ENCODE results near the gene ZFP62.

- TF ChIP-seq, protein P1, sequence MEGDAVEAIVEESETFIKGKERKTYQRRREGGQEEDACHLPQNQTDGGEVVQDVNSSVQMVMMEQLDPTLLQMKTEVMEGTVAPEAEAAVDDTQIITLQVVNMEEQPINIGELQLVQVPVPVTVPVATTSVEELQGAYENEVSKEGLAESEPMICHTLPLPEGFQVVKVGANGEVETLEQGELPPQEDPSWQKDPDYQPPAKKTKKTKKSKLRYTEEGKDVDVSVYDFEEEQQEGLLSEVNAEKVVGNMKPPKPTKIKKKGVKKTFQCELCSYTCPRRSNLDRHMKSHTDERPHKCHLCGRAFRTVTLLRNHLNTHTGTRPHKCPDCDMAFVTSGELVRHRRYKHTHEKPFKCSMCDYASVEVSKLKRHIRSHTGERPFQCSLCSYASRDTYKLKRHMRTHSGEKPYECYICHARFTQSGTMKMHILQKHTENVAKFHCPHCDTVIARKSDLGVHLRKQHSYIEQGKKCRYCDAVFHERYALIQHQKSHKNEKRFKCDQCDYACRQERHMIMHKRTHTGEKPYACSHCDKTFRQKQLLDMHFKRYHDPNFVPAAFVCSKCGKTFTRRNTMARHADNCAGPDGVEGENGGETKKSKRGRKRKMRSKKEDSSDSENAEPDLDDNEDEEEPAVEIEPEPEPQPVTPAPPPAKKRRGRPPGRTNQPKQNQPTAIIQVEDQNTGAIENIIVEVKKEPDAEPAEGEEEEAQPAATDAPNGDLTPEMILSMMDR (IDR thresholded peaks at IDR 0.05) = no peak
- no peak for TF ChIP-seq POLR2AphosphoS5 (IDR thresholded peaks at IDR 0.05)
- no peak for TF ChIP-seq POLR2A (IDR thresholded peaks at IDR 0.05)
These were observed 16.6 kb downstream of the ZFP62 start for GRCh38 chr5:180844432-180844831.

Data from gastroesophageal sphincter (tissue), 3 donors.